ENCODE data around the gene NFKBIA.
"Not testable (repeated sequence)": the region's sequence is repeated elsewhere in the genome, so short reads cannot be mapped to it uniquely, and the experiment has no call there.

NFKBIA gene

GRCh38 chr14:35366056-35366451, 38.5 kb downstream of the NFKBIA start:
- DNase-seq: no peak

DNA sequence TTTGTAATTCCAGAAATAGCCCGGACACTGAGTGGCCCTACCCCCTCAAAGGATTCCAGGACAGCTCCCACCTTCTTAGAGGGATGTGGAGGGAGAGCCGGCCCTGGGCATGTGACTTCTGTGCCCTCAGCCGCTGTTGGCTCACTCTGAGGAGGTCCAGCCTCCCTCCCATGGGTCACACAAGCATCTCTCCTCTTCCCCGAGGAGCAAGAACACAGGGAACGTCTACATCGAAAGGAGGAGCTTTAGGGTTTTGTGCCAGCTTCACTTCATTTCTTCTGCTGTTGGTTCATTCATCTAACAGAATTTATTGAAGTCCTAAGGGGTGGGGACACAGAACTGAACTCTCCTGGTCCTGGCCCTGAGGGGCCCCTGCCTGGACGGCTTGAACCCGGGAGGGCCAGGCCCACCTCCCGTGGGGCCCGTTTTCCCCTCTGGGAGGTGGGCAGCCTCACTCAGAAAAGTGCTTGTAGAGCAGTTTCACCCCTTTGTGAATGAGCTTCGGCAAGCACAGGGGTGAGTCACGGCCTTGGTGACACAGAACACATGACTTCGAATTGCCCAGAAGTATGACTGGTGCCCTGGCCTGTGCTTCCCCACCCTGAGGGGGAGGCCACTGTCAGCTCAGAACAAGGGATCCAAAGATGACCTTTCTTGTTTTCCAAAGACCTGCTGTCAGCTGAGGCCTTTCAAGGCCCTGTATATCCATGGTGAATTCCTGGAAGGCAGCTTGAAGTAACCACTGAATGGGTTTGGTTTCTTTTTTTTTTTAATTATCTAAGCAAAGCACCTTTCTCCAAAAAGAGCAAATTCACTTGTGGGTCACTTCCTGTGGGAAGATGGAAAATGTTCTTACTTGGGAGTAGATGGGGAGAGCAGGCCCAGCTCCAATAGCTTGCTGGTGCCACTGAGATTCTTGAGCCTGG, 39.2 kb downstream of the NFKBIA start:
- DNase-seq: no peak

DNA sequence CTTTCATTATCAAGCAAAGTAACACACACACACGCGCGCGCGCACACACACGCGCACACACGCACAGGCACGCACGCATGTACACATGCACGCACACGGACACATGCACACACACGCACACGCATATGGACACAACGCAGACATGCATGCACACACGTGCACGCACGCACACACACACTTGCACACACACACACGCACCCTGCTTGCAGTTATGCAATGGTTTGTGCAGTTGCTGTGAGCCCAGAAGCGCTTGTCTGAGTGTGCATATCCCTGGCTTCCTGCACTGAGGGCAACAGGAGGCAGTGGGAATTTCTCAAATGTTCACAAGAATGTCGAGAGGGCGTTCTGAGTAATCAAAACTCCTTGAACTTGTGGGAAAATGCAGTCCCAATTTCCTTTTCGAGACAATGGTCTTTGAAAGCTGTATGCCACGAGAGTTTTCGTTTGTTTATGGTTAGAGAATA, 41.6 kb downstream of the NFKBIA start:
- DNase-seq: no peak

- DNase-seq: no peak
These were observed 42.1 kb downstream of the NFKBIA start for GRCh38 chr14:35362450-35362849.

GRCh38 chr14:35361141-35361480, 43.4 kb downstream of the NFKBIA start:
- DNase-seq: no peak

GRCh38 chr14:35359655-35360054, 44.9 kb downstream of the NFKBIA start:
- DNase-seq: not testable (repeated sequence)

- no peak for DNase-seq
These were observed 48.3 kb downstream of the NFKBIA start for GRCh38 chr14:35355981-35356841.

DNA sequence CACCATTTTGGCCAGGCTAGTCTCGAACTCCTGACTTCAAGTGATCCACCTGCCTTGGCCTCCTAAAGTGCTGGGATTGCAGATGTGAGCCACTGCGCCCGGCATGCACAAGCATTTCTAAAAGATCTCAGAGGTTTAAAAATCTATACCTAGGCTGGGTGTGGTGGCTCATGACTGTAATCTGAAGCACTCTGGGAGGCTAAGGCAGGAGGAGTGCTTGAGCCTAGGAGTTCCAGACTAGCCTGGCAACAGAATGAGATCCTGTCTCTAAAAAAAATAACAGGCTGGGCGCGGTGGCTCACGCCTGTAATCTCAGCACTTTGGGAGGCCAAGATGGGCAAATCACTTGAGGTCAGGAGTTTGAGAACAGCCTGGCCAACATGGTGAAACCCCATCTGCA, 49.3 kb downstream of the NFKBIA start:
- DNase-seq: not testable (repeated sequence)

DNA sequence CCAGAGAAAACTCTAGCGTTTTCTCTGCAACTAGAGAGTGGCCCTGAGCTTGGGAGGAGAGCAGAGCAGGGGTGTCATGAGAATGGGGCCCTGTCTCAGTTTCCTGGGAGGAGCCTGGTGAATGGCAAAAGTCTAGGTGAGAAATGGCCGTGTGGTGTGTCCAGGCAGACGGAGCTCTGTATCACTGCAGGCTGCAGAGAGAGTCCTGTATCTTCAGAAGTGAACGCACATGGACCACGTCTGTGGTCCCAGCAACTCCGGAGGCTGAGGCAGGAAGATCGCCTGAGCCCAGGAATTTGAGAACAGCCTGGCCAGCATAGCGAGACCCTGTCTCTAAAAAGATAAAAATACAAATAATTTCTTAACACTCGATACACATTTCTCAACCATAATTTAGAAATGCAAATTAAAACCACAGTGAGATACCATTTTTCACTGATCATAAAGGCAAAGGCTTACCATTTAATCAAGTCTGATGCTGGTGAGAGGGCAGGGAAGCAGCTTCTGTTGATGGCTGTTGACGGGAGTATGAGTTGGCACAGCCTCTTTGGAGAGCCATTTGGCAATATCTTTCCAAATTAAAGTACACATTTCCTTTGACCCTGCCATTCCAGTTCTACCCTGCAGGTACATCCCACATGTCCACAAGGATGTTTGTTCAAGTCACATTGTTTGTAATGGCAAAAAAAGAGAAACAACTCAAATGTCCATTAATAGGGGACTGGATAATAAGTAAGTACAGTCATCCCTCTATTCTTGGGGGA, 51.0 kb downstream of the NFKBIA start:
- no peak for DNase-seq

GRCh38 chr14:35352274-35353233, 52.0 kb downstream of the NFKBIA start:
- no peak for DNase-seq

DNA sequence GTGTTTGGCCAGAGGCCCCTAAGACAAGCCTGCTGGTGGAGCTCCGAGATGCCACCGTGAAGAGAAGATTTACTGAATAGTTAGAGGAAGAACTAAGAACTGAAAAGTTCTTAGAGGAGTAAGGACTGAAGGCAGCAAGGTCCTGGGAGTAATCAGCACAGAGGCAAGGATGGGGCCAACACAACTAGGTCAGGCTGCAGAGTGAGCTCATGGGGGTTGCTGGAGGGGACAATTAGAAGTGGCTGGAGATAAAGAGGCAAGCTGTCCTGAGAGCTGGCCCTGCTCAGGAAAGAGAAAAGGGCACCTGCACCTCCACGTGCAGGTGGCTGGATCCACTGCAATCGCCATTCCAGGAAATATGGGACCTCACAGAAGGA, 52.7 kb downstream of the NFKBIA start:
- DNase-seq: no peak

All from SIG-M5 (cell line).